ENCODE results near the gene PMIS2.

DNA sequence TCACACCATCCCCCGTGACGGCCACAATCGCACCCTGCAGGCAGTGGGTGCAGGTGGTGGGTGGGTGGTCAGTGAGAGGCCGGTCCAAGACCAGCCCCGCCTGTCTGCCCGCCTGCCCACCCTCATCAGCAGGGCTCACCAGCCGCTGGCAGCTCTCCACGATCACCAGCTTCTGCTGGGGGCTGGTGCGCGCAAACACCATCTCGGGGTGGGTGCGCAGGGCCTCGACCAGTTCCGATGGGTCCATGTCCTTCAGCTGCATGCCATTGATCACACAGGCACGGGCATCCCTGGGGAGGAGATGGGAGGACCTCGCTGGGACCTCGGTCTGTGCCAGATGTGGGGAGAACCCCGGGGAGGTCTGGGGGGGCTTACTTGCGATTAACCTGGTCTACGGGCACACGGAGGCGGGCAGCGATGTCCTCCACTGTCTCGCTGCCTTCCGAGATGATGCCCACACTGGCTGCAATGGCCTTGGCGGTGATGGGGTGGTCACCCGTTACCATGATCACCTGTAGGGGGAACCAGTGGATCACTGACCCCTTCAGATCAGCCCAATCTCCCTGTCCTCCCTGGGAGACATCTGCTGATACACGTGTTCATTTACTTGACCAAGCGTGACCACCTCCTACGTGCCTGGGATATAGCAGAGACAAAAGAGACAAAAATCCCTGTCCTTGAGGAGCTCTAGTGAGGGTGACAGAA lies 30.5 kb upstream of the PMIS2 start:
- TF ChIP-seq, protein P1, sequence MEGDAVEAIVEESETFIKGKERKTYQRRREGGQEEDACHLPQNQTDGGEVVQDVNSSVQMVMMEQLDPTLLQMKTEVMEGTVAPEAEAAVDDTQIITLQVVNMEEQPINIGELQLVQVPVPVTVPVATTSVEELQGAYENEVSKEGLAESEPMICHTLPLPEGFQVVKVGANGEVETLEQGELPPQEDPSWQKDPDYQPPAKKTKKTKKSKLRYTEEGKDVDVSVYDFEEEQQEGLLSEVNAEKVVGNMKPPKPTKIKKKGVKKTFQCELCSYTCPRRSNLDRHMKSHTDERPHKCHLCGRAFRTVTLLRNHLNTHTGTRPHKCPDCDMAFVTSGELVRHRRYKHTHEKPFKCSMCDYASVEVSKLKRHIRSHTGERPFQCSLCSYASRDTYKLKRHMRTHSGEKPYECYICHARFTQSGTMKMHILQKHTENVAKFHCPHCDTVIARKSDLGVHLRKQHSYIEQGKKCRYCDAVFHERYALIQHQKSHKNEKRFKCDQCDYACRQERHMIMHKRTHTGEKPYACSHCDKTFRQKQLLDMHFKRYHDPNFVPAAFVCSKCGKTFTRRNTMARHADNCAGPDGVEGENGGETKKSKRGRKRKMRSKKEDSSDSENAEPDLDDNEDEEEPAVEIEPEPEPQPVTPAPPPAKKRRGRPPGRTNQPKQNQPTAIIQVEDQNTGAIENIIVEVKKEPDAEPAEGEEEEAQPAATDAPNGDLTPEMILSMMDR (conservative IDR thresholded peaks at IDR 0.05; ENCODE audit: low read length) = peak; percentile 51
- TF ChIP-seq EZH2phosphoT487 (IDR thresholded peaks at IDR 0.05; ENCODE audit: borderline replicate concordance) = no peak

Data from Loucy (cell line).